SK-N-SH treated with all-trans-retinoic acid at 6 μM for 48 hours (cell line): ENCODE results near the gene CXCL14.

Experiments
- ATAC-seq: fragments of 200-7000 bp; cut with Tn5 transposase; 3 replicates; pipeline ENCODE4 v1.9.1; 2020; ENCODE audit warnings: mild to moderate bottlenecking, moderate library complexity
- ARNTL ChIP-seq: fragments of 450-650 bp; formaldehyde crosslinking; IDR thresholded peaks from 2 replicates; pipeline ENCODE4 v1.5.0; 2020; ENCODE audit warnings: low read depth, mild to moderate bottlenecking, moderate library complexity, borderline replicate concordance
- BACH2 ChIP-seq: fragments of 250-450 bp; sonication (Bioruptor Pico); IDR thresholded peaks from 2 replicates; pipeline ENCODE4 v1.9.0; 2021; ENCODE audit warnings: mild to moderate bottlenecking, borderline replicate concordance
- CSDC2 ChIP-seq: fragments of 250-450 bp; sonication (Bioruptor Pico); IDR thresholded peaks from 2 replicates; pipeline ENCODE4 v1.5.0; 2020; ENCODE audit warnings: mild to moderate bottlenecking, moderate library complexity
- ESRRG ChIP-seq: fragments of 250-450 bp; sonication (Bioruptor Pico); IDR thresholded peaks from 2 replicates; pipeline ENCODE4 v1.6.1; 2021; ENCODE audit warnings: mild to moderate bottlenecking
- GLIS3 ChIP-seq: fragments of 250-450 bp; sonication (Bioruptor Pico); IDR thresholded peaks from 2 replicates; pipeline ENCODE4 v1.5.0; 2020; ENCODE audit warnings: mild to moderate bottlenecking, moderate library complexity
- ISL1 ChIP-seq: fragments of 250-450 bp; sonication (Bioruptor Pico); IDR thresholded peaks from 2 replicates; pipeline ENCODE4 v2.1.2; 2022; ENCODE audit warnings: mild to moderate bottlenecking, moderate library complexity
- OSR1 ChIP-seq: fragments of 250-450 bp; sonication (Bioruptor Pico); IDR thresholded peaks from 2 replicates; pipeline ENCODE4 v1.8.0; 2022; ENCODE audit warnings: moderate library complexity, mild to moderate bottlenecking, inconsistent platforms
- PPARA ChIP-seq: fragments of 250-450 bp; sonication (Bioruptor Pico); IDR thresholded peaks from 2 replicates; pipeline ENCODE4 v1.5.0; 2020; ENCODE audit warnings: mild to moderate bottlenecking, borderline replicate concordance
- RARB ChIP-seq: fragments of 250-450 bp; sonication (Bioruptor Pico); IDR thresholded peaks from 2 replicates; pipeline ENCODE4 v1.8.0; 2021; ENCODE audit warnings: mild to moderate bottlenecking, moderate library complexity
- SNAI2 ChIP-seq: fragments of 250-450 bp; sonication (Bioruptor Pico); IDR thresholded peaks from 2 replicates; pipeline ENCODE4 v1.5.0; 2020; ENCODE audit warnings: mild to moderate bottlenecking, moderate library complexity
- TOX ChIP-seq: fragments of 250-450 bp; sonication (Bioruptor Pico); IDR thresholded peaks from 2 replicates; pipeline ENCODE4 v1.8.0; 2021; ENCODE audit warnings: mild to moderate bottlenecking, moderate library complexity, borderline replicate concordance
- TSHZ2 ChIP-seq: fragments of 250-450 bp; sonication (Bioruptor Pico); IDR thresholded peaks from 2 replicates; pipeline ENCODE4 v1.5.0; 2020; ENCODE audit warnings: mild to moderate bottlenecking, moderate library complexity
- ZFP3 ChIP-seq: fragments of 250-450 bp; sonication (Bioruptor Pico); IDR thresholded peaks from 2 replicates; pipeline ENCODE4 v1.5.0; 2020; ENCODE audit warnings: mild to moderate bottlenecking, moderate library complexity
- ZNF565 ChIP-seq: fragments of 450-650 bp; formaldehyde crosslinking; conservative IDR thresholded peaks from 2 replicates; pipeline ENCODE4 v1.5.0; 2020; ENCODE audit warnings: low read depth, mild to moderate bottlenecking, moderate library complexity
- ZNF70 ChIP-seq: fragments of 450-650 bp; formaldehyde crosslinking; IDR thresholded peaks from 2 replicates; pipeline ENCODE4 v1.5.0; 2020; ENCODE audit warnings: mild to moderate bottlenecking, moderate library complexity
- ZNF8 ChIP-seq: fragments of 450-650 bp; formaldehyde crosslinking; IDR thresholded peaks from 2 replicates; pipeline ENCODE4 v1.5.0; 2020; ENCODE audit warnings: mild to moderate bottlenecking, moderate library complexity
- TF ChIP-seq, protein P1 (sequence below): fragments of 250-450 bp; sonication (Bioruptor Pico); IDR thresholded peaks from 2 replicates; pipeline ENCODE4 v1.5.1; 2021; ENCODE audit warnings: mild to moderate bottlenecking, moderate library complexity
- TF ChIP-seq, protein P2 (sequence below): fragments of 250-450 bp; sonication (Bioruptor Pico); IDR thresholded peaks from 2 replicates; pipeline ENCODE4 v1.8.0; 2021; ENCODE audit warnings: low read depth, mild to moderate bottlenecking, moderate library complexity, borderline replicate concordance

CXCL14 gene

GRCh38 chr5:135541807-135542502 lies 36.8 kb downstream of the CXCL14 start:
- TF ChIP-seq ARNTL (no peak), ZNF70 (CRISPR knock-in tag) (no peak), TOX (no peak), GLIS3 (CRISPR knock-in tag) (no peak), ZNF8 (no peak), OSR1 (CRISPR knock-in tag) (no peak), TSHZ2 (CRISPR knock-in tag) (no peak), BACH2 (CRISPR knock-in tag) (no peak), ZNF565 (no peak), CSDC2 (no peak), SNAI2 (CRISPR knock-in tag) (no peak), RARB (CRISPR knock-in tag) (no peak)
- TF ChIP-seq, protein P1, sequence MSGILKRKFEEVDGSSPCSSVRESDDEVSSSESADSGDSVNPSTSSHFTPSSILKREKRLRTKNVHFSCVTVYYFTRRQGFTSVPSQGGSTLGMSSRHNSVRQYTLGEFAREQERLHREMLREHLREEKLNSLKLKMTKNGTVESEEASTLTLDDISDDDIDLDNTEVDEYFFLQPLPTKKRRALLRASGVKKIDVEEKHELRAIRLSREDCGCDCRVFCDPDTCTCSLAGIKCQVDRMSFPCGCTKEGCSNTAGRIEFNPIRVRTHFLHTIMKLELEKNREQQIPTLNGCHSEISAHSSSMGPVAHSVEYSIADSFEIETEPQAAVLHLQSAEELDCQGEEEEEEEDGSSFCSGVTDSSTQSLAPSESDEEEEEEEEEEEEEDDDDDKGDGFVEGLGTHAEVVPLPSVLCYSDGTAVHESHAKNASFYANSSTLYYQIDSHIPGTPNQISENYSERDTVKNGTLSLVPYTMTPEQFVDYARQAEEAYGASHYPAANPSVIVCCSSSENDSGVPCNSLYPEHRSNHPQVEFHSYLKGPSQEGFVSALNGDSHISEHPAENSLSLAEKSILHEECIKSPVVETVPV (CRISPR knock-in tag), result no peak
- no peak for ATAC-seq

DNA sequence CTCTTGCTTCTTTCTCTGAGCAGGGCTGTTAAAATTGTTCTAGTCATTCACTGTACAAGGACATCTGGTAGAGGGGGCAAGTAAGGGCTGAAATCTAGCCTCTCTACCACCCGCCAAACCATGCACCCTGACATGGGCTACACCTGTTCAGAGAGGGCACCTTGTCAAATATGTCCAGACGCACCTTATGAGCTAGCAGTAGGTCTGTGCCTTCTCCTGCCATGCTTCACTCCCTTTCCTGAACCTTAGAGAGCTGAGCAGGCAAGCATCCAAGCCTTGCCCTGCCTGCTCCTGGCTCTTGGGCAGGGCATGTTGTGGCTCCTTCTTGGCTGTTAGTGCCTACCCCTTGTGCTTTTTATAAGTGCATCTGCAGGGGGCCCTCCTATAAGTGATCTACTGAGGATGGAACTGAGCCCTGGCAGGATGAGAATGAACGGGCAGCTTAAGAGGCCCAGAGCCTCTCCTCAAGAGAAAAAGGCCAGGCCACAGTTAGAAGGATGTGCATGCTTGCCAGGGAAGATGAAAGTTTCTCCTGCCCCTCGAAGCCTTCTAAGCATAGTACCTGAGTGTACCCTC lies 39.3 kb downstream of the CXCL14 start:
- no peak for TF ChIP-seq ZNF70 (CRISPR knock-in tag)
- TF ChIP-seq GLIS3 (CRISPR knock-in tag), result no peak
- TF ChIP-seq TSHZ2 (CRISPR knock-in tag), result no peak
- no peak for ATAC-seq

- ATAC-seq, result no peak
- TF ChIP-seq RARB (CRISPR knock-in tag), result no peak
- no peak for TF ChIP-seq PPARA (CRISPR knock-in tag)
- no peak for TF ChIP-seq ZNF565
Measured at GRCh38 chr5:135538261-135538660, 40.5 kb downstream of the CXCL14 start.

GRCh38 chr5:135537745-135538144 lies 41.0 kb downstream of the CXCL14 start:
- ATAC-seq, result no peak
- TF ChIP-seq OSR1 (CRISPR knock-in tag), result no peak
- no peak for TF ChIP-seq ESRRG (CRISPR knock-in tag)
- TF ChIP-seq, protein P2, sequence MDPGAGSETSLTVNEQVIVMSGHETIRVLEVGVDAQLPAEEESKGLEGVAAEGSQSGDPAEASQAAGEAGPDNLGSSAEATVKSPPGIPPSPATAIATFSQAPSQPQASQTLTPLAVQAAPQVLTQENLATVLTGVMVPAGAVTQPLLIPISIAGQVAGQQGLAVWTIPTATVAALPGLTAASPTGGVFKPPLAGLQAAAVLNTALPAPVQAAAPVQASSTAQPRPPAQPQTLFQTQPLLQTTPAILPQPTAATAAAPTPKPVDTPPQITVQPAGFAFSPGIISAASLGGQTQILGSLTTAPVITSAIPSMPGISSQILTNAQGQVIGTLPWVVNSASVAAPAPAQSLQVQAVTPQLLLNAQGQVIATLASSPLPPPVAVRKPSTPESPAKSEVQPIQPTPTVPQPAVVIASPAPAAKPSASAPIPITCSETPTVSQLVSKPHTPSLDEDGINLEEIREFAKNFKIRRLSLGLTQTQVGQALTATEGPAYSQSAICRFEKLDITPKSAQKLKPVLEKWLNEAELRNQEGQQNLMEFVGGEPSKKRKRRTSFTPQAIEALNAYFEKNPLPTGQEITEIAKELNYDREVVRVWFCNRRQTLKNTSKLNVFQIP (CRISPR knock-in tag), result no peak
- TF ChIP-seq ZNF70 (CRISPR knock-in tag), result no peak
- no peak for TF ChIP-seq BACH2 (CRISPR knock-in tag)
- no peak for TF ChIP-seq CSDC2
- no peak for TF ChIP-seq GLIS3 (CRISPR knock-in tag)
- TF ChIP-seq ZFP3, result no peak
- TF ChIP-seq PPARA (CRISPR knock-in tag), result no peak
- no peak for TF ChIP-seq TOX
- no peak for TF ChIP-seq ISL1
- TF ChIP-seq, protein P1 (CRISPR knock-in tag), result no peak
- no peak for TF ChIP-seq RARB (CRISPR knock-in tag)
